Gastrocnemius medialis (tissue), 4 donors: ENCODE measurements around the gene ARMC6.

ENCODE experiments used
- CTCF ChIP-seq, 5 experiments: fragments of 450-650 bp in 3 of 5; fragments of 200-600 bp in 2 of 5; sonication (generic) in 2 of 5; IDR thresholded peaks in 4 of 5; conservative IDR thresholded peaks in 1 of 5; 1 replicate in 4 of 5; 2 replicates in 1 of 5; pipeline ENCODE4 v1.5.1; 2016 to 2019; ENCODE audit warnings: antibody characterized with exemption in 5 of 5, mild to moderate bottlenecking in 3 of 5, moderate library complexity in 3 of 5
- POLR2A ChIP-seq, 2 donors: fragments of 450-650 bp; IDR thresholded peaks; one replicate each; pipeline ENCODE4 v1.6.1; 2017; ENCODE audit warnings: antibody characterized with exemption in 2 of 2, mild to moderate bottlenecking in 2 of 2, moderate library complexity in 2 of 2

DNA sequence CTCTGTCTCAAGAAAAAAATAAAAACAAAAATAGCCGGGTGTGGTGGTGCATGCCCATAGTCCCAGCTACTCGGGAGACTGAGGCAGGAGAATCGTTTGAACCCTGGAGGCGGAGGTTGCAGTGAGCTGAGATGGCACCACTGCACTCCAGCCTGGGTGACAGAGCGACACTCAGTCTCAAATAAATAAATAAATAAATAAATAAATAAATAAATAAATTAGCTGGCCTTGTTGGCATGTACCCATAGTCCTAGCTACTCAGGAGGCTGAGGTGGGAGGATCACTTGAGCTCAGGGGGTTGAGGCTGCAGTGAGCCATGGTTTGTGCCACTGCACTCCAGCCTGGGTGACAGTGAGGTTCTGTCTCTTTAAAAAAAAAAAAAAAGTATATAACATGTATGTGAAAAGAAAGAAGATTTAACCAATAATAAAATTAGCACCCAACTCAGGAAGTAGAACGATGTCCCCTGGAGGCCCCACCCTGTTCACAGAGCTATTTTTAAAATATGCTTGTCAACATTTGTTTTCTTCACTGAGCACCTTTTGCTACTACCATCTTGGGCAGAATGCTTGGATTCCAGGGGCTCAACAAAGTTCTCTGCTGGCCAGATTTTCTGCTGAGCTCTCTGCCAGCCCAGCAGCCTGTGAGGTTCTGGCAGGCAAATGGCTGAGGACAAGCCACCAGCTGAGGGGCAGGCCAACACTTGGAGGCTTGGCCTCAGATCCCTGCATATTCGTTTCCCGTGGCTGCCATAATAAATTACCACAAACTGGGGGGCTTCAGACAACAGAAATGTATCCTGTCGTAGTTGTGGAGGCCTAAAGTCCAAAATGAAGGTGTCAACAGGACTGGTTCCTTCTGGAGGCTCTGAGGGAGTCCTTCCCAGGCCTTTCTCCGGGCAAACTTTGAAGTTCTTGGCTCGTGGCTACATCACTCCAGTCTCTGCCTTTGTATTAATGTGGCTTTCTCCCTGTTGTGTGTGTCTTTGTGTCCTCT is 35.6 kb downstream of the ARMC6 start:
- TF ChIP-seq POLR2A (IDR thresholded peaks at IDR 0.05), result no peak
- TF ChIP-seq CTCF (IDR thresholded peaks at IDR 0.05 in 4 of 5, conservative IDR thresholded peaks at IDR 0.05 in 1 of 5), result no peak
